Adrenal gland (tissue), 12 donors: Measurements from ENCODE around the gene METTL26. TPM values are rescaled to one million over a fixed set of nuclear protein-coding genes. Genes with fewer than 3 reads are reported as not detected.
A peak's percentile ranks its signal among the peaks of the same experiment; 100 is the strongest.

Experiments used
- DNase-seq, 7 donors: peaks; one replicate each; pipeline ENCODE4 v3.0.0-alpha.2; 2019 to 2020
- H3K27ac ChIP-seq, 5 donors: fragments of 200-600 bp; sonication (generic) in 4 of 5; 1 replicate in 3 of 5; 2 replicates in 2 of 5; pipeline versions ENCODE4 v1.5.1 to v1.8.0; 2016 to 2020; ENCODE audit warnings: mild to moderate bottlenecking in 1 of 5
- H3K27me3 ChIP-seq: fragments of 200-600 bp; 2 replicates; pipeline ENCODE4 v1.8.0; 2021
- H3K36me3 ChIP-seq, 2 donors: fragments of 200-600 bp; replicated peaks in 1 of 2; 1 replicate in 1 of 2; 2 replicates in 1 of 2; pipeline versions ENCODE4 v1.5.1 to v1.8.0; 2018 to 2022
- H3K4me1 ChIP-seq, 2 donors: fragments of 200-600 bp; replicated peaks in 1 of 2; 1 replicate in 1 of 2; 2 replicates in 1 of 2; pipeline versions ENCODE4 v1.5.1 to v1.8.0; 2018 to 2021
- H3K4me3 ChIP-seq, 4 donors: fragments of 200-600 bp; sonication (generic) in 3 of 4; one replicate each; pipeline ENCODE4 v1.5.1; 2016 to 2018
- H3K9me3 ChIP-seq, 3 donors: fragments of 200-600 bp; sonication (generic) in 1 of 3; replicated peaks in 1 of 3; 1 replicate in 2 of 3; 2 replicates in 1 of 3; pipeline versions ENCODE4 v1.5.1 to v1.8.0; 2016 to 2021
- CTCF ChIP-seq, 6 experiments: fragments of 450-650 bp in 4 of 6; fragments of 200-600 bp in 2 of 6; sonication (generic) in 1 of 6; IDR thresholded peaks; 1 replicate in 5 of 6; 2 replicates in 1 of 6; pipeline versions ENCODE4 v1.5.1 to v1.8.0; 2016 to 2021; ENCODE audit warnings: antibody characterized with exemption in 6 of 6, mild to moderate bottlenecking in 2 of 6, moderate library complexity in 1 of 6
- POLR2A ChIP-seq, 2 donors: fragments of 450-650 bp; IDR thresholded peaks; one replicate each; pipeline ENCODE4 v1.6.1; 2017; ENCODE audit warnings: antibody characterized with exemption in 2 of 2, mild to moderate bottlenecking in 2 of 2, moderate library complexity in 1 of 2
- whole genome bisulfite sequencing, 4 donors: extraction: QIAGEN DNeasy Blood & Tissue Kit in 2 of 4; methylation state at CpG; one replicate each; pipeline versions ENCODE4 v1.1.5 to v1.1.7; 2013 to 2017; 5-methylcytosine and 5-hydroxymethylcytosine counted together
- intact Hi-C, 2 donors: fragments of 100-400 bp; cut with DNase I; formaldehyde crosslinking; loops; one replicate each; pipeline versions ENCODE4 v1.14.1 to v1.15.0; 2022 to 2023
- polyA plus RNA-seq, 3 donors: library from polyadenylated mRNA; stranded (reverse); fragments of 200-250 nt in 2 of 3; fragments of 350-450 nt in 1 of 3; fragmentation: Illumina TruSeq in 1 of 3; extraction: RNeasy Lipid Tissue Mini Kit (QIAGEN cat#74804) in 1 of 3; gene quantifications; one replicate each; pipeline ENCODE4 v1.2.3, GENCODE V29; 2013 to 2014
- total RNA-seq, 9 donors: library from RNA; depleted of rRNA in 4 of 9; stranded (reverse); fragments of >200 nt in 4 of 9; fragments of 120-200 nt in 1 of 9; fragmentation: NEBNext Ultra II Directional in 1 of 9; extraction: Animal tissue kit (Norgen Biotek cat#: 25700) in 1 of 9; gene quantifications; one replicate each; pipeline versions ENCODE4 v1.1.0 to v1.2.4, GENCODE V29; 2013 to 2023
- donor health status: healthy with polysubstance abuse.
- donor health status: Bipolar disorder and iron deficiency.
- donor health status: DM: yes; HTN: yes; CAD: no.
- donor health status: DM: no; HTN: no; CAD: no.
- donor health status: DM: no; HTN: no; CAD: no.
- donor health status: DM: yes; HTN: yes; CAD: no.

The METTL26 gene
- total and polyA plus RNA-seq, 12 donors, result 40.4 to 403 (median 130) TPM

GRCh38 chr16:647173-647902 is 11.2 kb upstream of the METTL26 start:
- DNase-seq, result peak in 2 of 7 donors; percentile 55 to 70
- Histone ChIP-seq H3K4me3 (no peak overlapping the region), H3K4me1 (peaks cover 73 to 85% of the 10 kb centered on the region in 2 donors), H3K36me3 (no peaks in the 10 kb centered on the region), H3K27ac (peak overlapping the region in 4 of 5 donors; percentile 47 to 95 (median 80)), H3K27me3 (no peaks in the 10 kb centered on the region), H3K9me3 (no peaks in the 10 kb centered on the region)
- intact Hi-C loops, result no loop called here
- WGBS, 4 donors, result 62 to 74% (median 74%) methylated on average over 10 to 25 of the region's 25 CpGs
- TF ChIP-seq CTCF (IDR thresholded peaks at IDR 0.05), result no peak

- DNase-seq, result no peak
- 74 to 88% (median 80%) methylated on average over 14 to 22 of the region's 22 CpGs for WGBS, 4 donors
- no peaks in the 10 kb centered on the region for H3K9me3 ChIP-seq
- no peaks in the 10 kb centered on the region for H3K36me3 ChIP-seq
- H3K4me3 ChIP-seq, result no peak overlapping the region
- H3K4me1 ChIP-seq, result peaks cover 70 to 80% of the 10 kb centered on the region in 2 donors
- TF ChIP-seq CTCF (IDR thresholded peaks at IDR 0.05), result no peak
- TF ChIP-seq POLR2A (IDR thresholded peaks at IDR 0.05), result no peak
- intact Hi-C loops, result no loop called here
- peak overlapping the region; percentile 37 to 95 (median 74) for H3K27ac ChIP-seq
- H3K27me3 ChIP-seq, result no peaks in the 10 kb centered on the region
Measured at GRCh38 chr16:646679-647172, 10.6 kb upstream of the METTL26 start.

- peak in 6 of 7 donors; percentile 83 to 91 (median 89) for DNase-seq
- Histone ChIP-seq H3K36me3 (no peaks in the 10 kb centered on the region), H3K27ac (peak overlapping the region; percentile 37 to 95 (median 74)), H3K9me3 (no peaks in the 10 kb centered on the region), H3K27me3 (no peaks in the 10 kb centered on the region), H3K4me1 (peaks cover 70 to 74% of the 10 kb centered on the region in 2 donors), H3K4me3 (no peak overlapping the region)
- peak in 1 of 2 donors; percentile 36 for TF ChIP-seq POLR2A (IDR thresholded peaks at IDR 0.05)
- TF ChIP-seq CTCF (IDR thresholded peaks at IDR 0.05), result no peak
- intact Hi-C loops, result no loop called here
- 53 to 63% (median 61%) methylated on average over 25 to 32 of the region's 32 CpGs for WGBS, 4 donors
Measured at GRCh38 chr16:645852-646678, 10.0 kb upstream of the METTL26 start.

GRCh38 chr16:644556-644955 is 8.5 kb upstream of the METTL26 start:
- H3K27me3 ChIP-seq, result no peaks in the 10 kb centered on the region
- peak in 1 of 2 donors; percentile 2 for TF ChIP-seq POLR2A (IDR thresholded peaks at IDR 0.05)
- no peak for TF ChIP-seq CTCF (IDR thresholded peaks at IDR 0.05)
- WGBS, 4 donors, result 79 to 88% (median 83%) methylated on average over 9 to 12 of the region's 12 CpGs
- DNase-seq, result no peak
- intact Hi-C loops, result no loop called here
- peaks cover 63 to 68% of the 10 kb centered on the region in 2 donors for H3K4me1 ChIP-seq
- no peaks in the 10 kb centered on the region for H3K36me3 ChIP-seq
- H3K27ac ChIP-seq, result peak overlapping the region in 3 of 5 donors; percentile 68 to 95 (median 92)
- no peak overlapping the region for H3K4me3 ChIP-seq
- H3K9me3 ChIP-seq, result no peaks in the 10 kb centered on the region
